BE2C (cell line): Measurements from ENCODE around the gene LPO. TPM values are rescaled to one million over a fixed set of nuclear protein-coding genes. Genes with fewer than 3 reads are reported as not detected.

Experiments used
- DNase-seq: peaks from one replicate; pipeline ENCODE4 v3.0.0-alpha.2; 2020
- H3K27me3 ChIP-seq: fragments of 250-450 bp; sonication (Bioruptor Pico); 2 replicates; pipeline ENCODE4 v1.5.1; 2020; ENCODE audit warnings: mild to moderate bottlenecking
- H3K36me3 ChIP-seq: fragments of 250-450 bp; sonication (Bioruptor Pico); 2 replicates; pipeline ENCODE4 v1.5.1; 2020; ENCODE audit warnings: mild to moderate bottlenecking
- H3K4me1 ChIP-seq: fragments of 250-450 bp; sonication (Bioruptor Pico); 2 replicates; pipeline ENCODE4 v1.5.1; 2020
- H3K4me3 ChIP-seq: 2 replicates; pipeline ENCODE4 v1.5.1; 2011; ENCODE audit warnings: low read depth, low read length
- H3K9me3 ChIP-seq: fragments of 250-450 bp; sonication (Bioruptor Pico); 2 replicates; pipeline ENCODE4 v1.5.1; 2020
- CTCF ChIP-seq: IDR thresholded peaks from 2 replicates; pipeline ENCODE4 v1.5.1; 2012; ENCODE audit warnings: mild to moderate bottlenecking, low read depth, low read length
- polyA plus RNA-seq: library from polyadenylated mRNA; unstranded; fragments of >200 nt; gene quantifications from one replicate; pipeline ENCODE4 v1.2.1, GENCODE V29; 2012; ENCODE audit warnings: low read depth, missing spikeins; ENCODE audit not compliant: insufficient read length, insufficient read depth

Gene LPO
- not detected for polyA plus RNA-seq

DNA sequence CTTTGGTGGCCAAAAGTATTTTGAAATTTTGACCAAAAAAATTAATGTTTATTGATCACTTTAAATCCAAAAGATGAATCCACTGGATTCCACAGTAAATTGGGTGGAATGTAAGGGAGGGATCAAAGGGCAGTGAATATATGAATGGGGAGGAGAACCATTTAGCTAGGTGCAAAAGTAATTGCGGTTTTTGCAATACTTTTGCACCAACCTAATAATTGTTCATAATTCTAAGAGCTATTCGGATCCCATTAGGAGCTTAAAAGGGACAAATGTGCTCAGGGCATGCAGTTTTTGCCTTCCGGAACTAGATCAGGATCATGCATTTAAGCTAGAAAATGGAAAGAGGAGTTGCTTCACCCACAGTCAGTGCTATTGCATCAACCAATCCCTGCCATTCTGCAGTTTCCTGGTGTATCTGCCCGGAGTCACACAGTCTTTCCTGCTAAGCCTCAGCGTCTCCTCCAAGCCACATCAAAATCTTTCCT lies at the start of gene LPO:
TSS of gene LPO (plus strand) at position 438 of the 488 bp plus-strand sequence. CDS start 4,396 bp downstream, outside the sequence.
- Histone ChIP-seq H3K36me3 (no peaks in the 10 kb centered on the region; the same call in 1 of the 2 replicates), H3K4me1 (no peaks in the 10 kb centered on the region), H3K9me3 (no peaks in the 10 kb centered on the region), H3K27me3 (peaks cover 94% of the 10 kb centered on the region), H3K4me3 (no peak within 1 kb of the TSS)
- no peak for DNase-seq
- TF ChIP-seq CTCF = no peak

- no peak overlapping the region for H3K4me3 ChIP-seq
- no peaks in the 10 kb centered on the region for H3K36me3 ChIP-seq
- TF ChIP-seq CTCF = no peak
- H3K4me1 ChIP-seq = no peaks in the 10 kb centered on the region
- DNase-seq = no peak
- H3K27me3 ChIP-seq = peaks cover 8% of the 10 kb centered on the region
- no peaks in the 10 kb centered on the region for H3K9me3 ChIP-seq
Measured at GRCh38 chr17:58189436-58190146, 48.8 kb upstream of the LPO start.

GRCh38 chr17:58191241-58191896 lies 47.0 kb upstream of the LPO start:
- no peaks in the 10 kb centered on the region for H3K9me3 ChIP-seq
- no peak overlapping the region for H3K4me3 ChIP-seq
- H3K27me3 ChIP-seq = peaks cover 16% of the 10 kb centered on the region
- no peaks in the 10 kb centered on the region for H3K36me3 ChIP-seq
- no peak for DNase-seq
- no peak for TF ChIP-seq CTCF
- H3K4me1 ChIP-seq = no peaks in the 10 kb centered on the region

- Histone ChIP-seq H3K36me3 (no peaks in the 10 kb centered on the region), H3K9me3 (no peaks in the 10 kb centered on the region), H3K4me1 (no peaks in the 10 kb centered on the region), H3K4me3 (no peak within 1 kb of the TSS), H3K27me3 (peaks cover 20% of the 10 kb centered on the region)
- no peak for DNase-seq
- no peak for TF ChIP-seq CTCF
Measured at GRCh38 chr17:58192612-58193011, 45.8 kb upstream of the LPO start, which contains the start of gene EPX. TSS of gene EPX (plus strand) at chr17:58192726. CDS start at chr17:58192847, 121 bp downstream.

DNA sequence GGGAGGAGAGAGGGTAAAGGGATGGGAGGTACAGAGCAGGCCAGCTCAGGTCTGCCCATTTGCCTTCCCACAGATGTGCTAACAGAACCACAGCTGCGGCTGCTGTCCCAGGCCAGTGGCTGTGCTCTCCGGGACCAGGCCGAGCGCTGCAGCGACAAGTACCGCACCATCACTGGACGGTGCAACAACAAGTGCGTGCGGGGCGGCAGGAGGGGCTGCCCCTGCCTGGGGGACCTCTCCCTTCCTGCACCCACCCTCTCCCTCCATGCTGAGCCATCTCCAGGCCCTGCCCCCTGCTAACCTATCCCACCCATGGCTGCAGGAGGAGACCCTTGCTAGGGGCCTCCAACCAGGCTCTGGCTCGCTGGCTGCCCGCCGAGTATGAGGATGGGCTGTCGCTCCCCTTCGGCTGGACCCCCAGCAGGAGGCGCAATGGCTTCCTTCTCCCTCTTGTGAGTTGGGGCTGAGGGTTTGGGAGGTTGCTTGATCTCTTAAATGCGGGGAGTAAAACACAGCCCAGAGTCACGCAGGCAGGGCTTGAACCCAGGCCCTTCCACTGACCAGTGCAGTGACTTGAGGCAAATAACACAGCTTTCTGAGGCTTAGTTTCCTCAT lies 44.6 kb upstream of the LPO start:
- H3K27me3 ChIP-seq = peaks cover 23% of the 10 kb centered on the region
- no peak for DNase-seq

More for the DNA sequence above, 44.6 kb upstream of the LPO start:
- Histone ChIP-seq H3K36me3 (no peaks in the 10 kb centered on the region), H3K4me3 (no peak overlapping the region), H3K4me1 (no peaks in the 10 kb centered on the region), H3K9me3 (no peaks in the 10 kb centered on the region)
- no peak; the same call in 1 of the 2 replicates for TF ChIP-seq CTCF
